ENCODE data around the gene PRKAA2. TPM values are rescaled to one million over a fixed set of nuclear protein-coding genes. Genes with fewer than 3 reads are reported as not detected.

The PRKAA2 gene
- total RNA-seq, 1 donor from 2014 or later: 10.6 TPM

GRCh38 chr1:56719171-56719570, 74.1 kb downstream of the PRKAA2 start:
- DNase-seq: no peak

GRCh38 chr1:56726706-56727105, 81.6 kb downstream of the PRKAA2 start:
- no peak for DNase-seq

GRCh38 chr1:56728964-56729363, 83.8 kb downstream of the PRKAA2 start:
- DNase-seq: no peak

- no peak for DNase-seq
Measured at GRCh38 chr1:56745231-56745630, 100.1 kb downstream of the PRKAA2 start.

GRCh38 chr1:56754708-56755479, 109.8 kb downstream of the PRKAA2 start:
- no peak for DNase-seq

GRCh38 chr1:56755911-56756310, 110.8 kb downstream of the PRKAA2 start:
- no peak for DNase-seq

GRCh38 chr1:56758135-56758534, 113.0 kb downstream of the PRKAA2 start:
- DNase-seq: no peak

- DNase-seq: no peak
Measured at GRCh38 chr1:56758794-56759193, 113.7 kb downstream of the PRKAA2 start.

Small RNAs within 50 kb of the gene (small RNA-seq; reads per million reads assigned to genes)
- gene AC099789.1 (ENCODE audit: low replicate concordance): not detected

Other genes starting within 250 kb of the PRKAA2 start
- 124 TPM for gene PLPP3, start 65.8 kb upstream of the PRKAA2 start, total RNA-seq
- 0.30 TPM for gene FYB2, start 174.1 kb downstream of the PRKAA2 start, total RNA-seq
- not detected for gene C8A, start 209.5 kb downstream of the PRKAA2 start, total RNA-seq